GM21825 (cell line): Measurements from ENCODE around the gene ELL.

Source experiments
- ATAC-seq: cut with Tn5 transposase; IDR thresholded peaks from one replicate; pipeline ENCODE4 v1.9.1; 2021; ENCODE audit warnings: mild to moderate bottlenecking, moderate library complexity; ENCODE audit not compliant: unreplicated experiment

Gene ELL

GRCh38 chr19:18473003-18473705, 48.7 kb downstream of the ELL start:
- ATAC-seq = no peak

GRCh38 chr19:18470787-18471186, 51.1 kb downstream of the ELL start:
- ATAC-seq = no peak

GRCh38 chr19:18469069-18469846, 52.6 kb downstream of the ELL start:
- ATAC-seq = no peak

- no peak for ATAC-seq
Measured at GRCh38 chr19:18468517-18468916, 53.4 kb downstream of the ELL start.

GRCh38 chr19:18467978-18468377, 53.9 kb downstream of the ELL start:
- no peak for ATAC-seq

- no peak for ATAC-seq
Measured at GRCh38 chr19:18466354-18466753, 55.5 kb downstream of the ELL start.

- no peak for ATAC-seq
Measured at GRCh38 chr19:18465964-18466339, 55.9 kb downstream of the ELL start.

- no peak for ATAC-seq
Measured at GRCh38 chr19:18465214-18465963, 56.5 kb downstream of the ELL start.

- no peak for ATAC-seq
Measured at GRCh38 chr19:18464646-18465045, 57.2 kb downstream of the ELL start.

GRCh38 chr19:18461471-18461870, 60.4 kb downstream of the ELL start:
- no peak for ATAC-seq

GRCh38 chr19:18460900-18461299, 61.0 kb downstream of the ELL start:
- ATAC-seq = no peak

- no peak for ATAC-seq
Measured at GRCh38 chr19:18457483-18458331, 64.2 kb downstream of the ELL start.

- ATAC-seq = no peak
Measured at GRCh38 chr19:18456974-18457373, 64.9 kb downstream of the ELL start.

GRCh38 chr19:18456279-18456678, 65.6 kb downstream of the ELL start:
- ATAC-seq = no peak

GRCh38 chr19:18453269-18454024, 68.4 kb downstream of the ELL start:
- no peak for ATAC-seq

- ATAC-seq = no peak
Measured at GRCh38 chr19:18452386-18452785, 69.5 kb downstream of the ELL start.

- no peak for ATAC-seq
Measured at GRCh38 chr19:18450931-18451836, 70.7 kb downstream of the ELL start.

GRCh38 chr19:18450021-18450930, 71.6 kb downstream of the ELL start:
- no peak for ATAC-seq
